Measurements from ENCODE around the gene PHIP. TPM values are rescaled to one million over a fixed set of nuclear protein-coding genes. Genes with fewer than 3 reads are reported as not detected.

Gene PHIP
- total RNA-seq, 1 experiment from 2014 or later, result 53.6 TPM

GRCh38 chr6:78908621-78909020 lies 169.4 kb downstream of the PHIP start:
- H3K9ac ChIP-seq (ENCODE audit: extremely low read depth, insufficient read length, low read length), result no peak overlapping the region
- no peaks in the 10 kb centered on the region for H3K9me3 Mint-ChIP-seq
- no peak overlapping the region for H3T11ph ChIP-seq (ENCODE audit: low read length)
- no peak for TF ChIP-seq CTCF (conservative IDR thresholded peaks at IDR 0.05)
- peaks cover 27% of the 10 kb centered on the region for H3K27me3 Mint-ChIP-seq (ENCODE audit: low read depth)
- no peak overlapping the region for H3K4me3 Mint-ChIP-seq
- H3K4me1 ChIP-seq (ENCODE audit: insufficient read depth, low read length), result no peaks in the 10 kb centered on the region
- no peak overlapping the region for H2BK120ac ChIP-seq (ENCODE audit: low read depth, low read length, poor library complexity, severe bottlenecking)
- no peak overlapping the region for H3K27ac ChIP-seq (ENCODE audit: insufficient read length, low read depth, low read length)
- no peak overlapping the region for H2AFZ ChIP-seq (ENCODE audit: low read length)
- no peak for DNase-seq
- H2AK5ac ChIP-seq (ENCODE audit: insufficient read length, low read length), result no peak overlapping the region
- H2BK15ac ChIP-seq (ENCODE audit: low read depth, low read length), result no peak overlapping the region
- H3K4ac ChIP-seq (ENCODE audit: low read depth, low read length), result no peak overlapping the region
- no peak overlapping the region for H2BK20ac ChIP-seq (ENCODE audit: low read depth, low read length, poor library complexity, severe bottlenecking)
- H3K79me2 ChIP-seq (ENCODE audit: insufficient read depth, low read length), result no peaks in the 10 kb centered on the region
- peaks cover 8% of the 10 kb centered on the region for H3K23me2 ChIP-seq (ENCODE audit: insufficient read length, low read depth, low read length, poor library complexity, severe bottlenecking)
- H3K4me2 ChIP-seq (ENCODE audit: insufficient read depth, insufficient read length, low read length), result no peak overlapping the region
- no peak overlapping the region for H3K14ac ChIP-seq (ENCODE audit: insufficient read depth, low read length)
- H2BK12ac ChIP-seq (ENCODE audit: insufficient read length, low read depth, low read length), result no peak overlapping the region
- no peak overlapping the region for H3K18ac ChIP-seq (ENCODE audit: insufficient read length, low read depth, low read length)
- H3K27ac Mint-ChIP-seq, result no peak overlapping the region
- no peaks in the 10 kb centered on the region; the same call in 1 of the 2 replicates for H3K27me3 ChIP-seq (ENCODE audit: insufficient read depth, low read length)
- H4K20me1 ChIP-seq (ENCODE audit: control insufficient read depth, insufficient read depth, insufficient read length), result no peaks in the 10 kb centered on the region
- peaks cover 13 to 14% of the 10 kb centered on the region in 2 experiments for H3K4me1 Mint-ChIP-seq
- H3K36me3 Mint-ChIP-seq (ENCODE audit: insufficient read depth in 1 of 3, low read depth in 3 of 3), result no peaks in the 10 kb centered on the region; a peak in 1 of 7 replicates
- no peak overlapping the region for H4K8ac ChIP-seq (replicated peaks; ENCODE audit: insufficient read length, low read depth, low read length)
- H4K91ac ChIP-seq (ENCODE audit: insufficient read length, low read depth, low read length), result no peak overlapping the region
- H2BK5ac ChIP-seq (ENCODE audit: insufficient read length, low read length), result no peak overlapping the region
- no CpG with 5 or more reads among the region's 2 CpGs for WGBS (ENCODE audit: extremely low coverage, insufficient read length, low lambda C conversion rate)
- no peaks in the 10 kb centered on the region for H3K79me1 ChIP-seq (ENCODE audit: insufficient read depth, low read depth, low read length, poor library complexity, severe bottlenecking)
- H4K5ac ChIP-seq (ENCODE audit: insufficient read length, low read depth, low read length), result no peak overlapping the region
- H3K56ac ChIP-seq (ENCODE audit: insufficient read length, low read depth, low read length), result no peak overlapping the region
- no peak overlapping the region for H3K23ac ChIP-seq (ENCODE audit: insufficient read length, low read depth, low read length)
- no peaks in the 10 kb centered on the region for H3K9me3 ChIP-seq (ENCODE audit: control insufficient read depth, low read depth, low read length)

Data from H9 (cell line).